VCaP (cell line): ENCODE data around the gene KRT83.

Experiments used
- H3K27ac ChIP-seq: fragments of 450-650 bp; 2 replicates; pipeline ENCODE4 v1.5.1; 2017
- TF ChIP-seq, protein P1 (sequence below): fragments of 450-650 bp; conservative IDR thresholded peaks from 2 replicates; pipeline ENCODE4 v1.5.1; 2017; ENCODE audit warnings: mild to moderate bottlenecking, moderate library complexity

KRT83 gene

DNA sequence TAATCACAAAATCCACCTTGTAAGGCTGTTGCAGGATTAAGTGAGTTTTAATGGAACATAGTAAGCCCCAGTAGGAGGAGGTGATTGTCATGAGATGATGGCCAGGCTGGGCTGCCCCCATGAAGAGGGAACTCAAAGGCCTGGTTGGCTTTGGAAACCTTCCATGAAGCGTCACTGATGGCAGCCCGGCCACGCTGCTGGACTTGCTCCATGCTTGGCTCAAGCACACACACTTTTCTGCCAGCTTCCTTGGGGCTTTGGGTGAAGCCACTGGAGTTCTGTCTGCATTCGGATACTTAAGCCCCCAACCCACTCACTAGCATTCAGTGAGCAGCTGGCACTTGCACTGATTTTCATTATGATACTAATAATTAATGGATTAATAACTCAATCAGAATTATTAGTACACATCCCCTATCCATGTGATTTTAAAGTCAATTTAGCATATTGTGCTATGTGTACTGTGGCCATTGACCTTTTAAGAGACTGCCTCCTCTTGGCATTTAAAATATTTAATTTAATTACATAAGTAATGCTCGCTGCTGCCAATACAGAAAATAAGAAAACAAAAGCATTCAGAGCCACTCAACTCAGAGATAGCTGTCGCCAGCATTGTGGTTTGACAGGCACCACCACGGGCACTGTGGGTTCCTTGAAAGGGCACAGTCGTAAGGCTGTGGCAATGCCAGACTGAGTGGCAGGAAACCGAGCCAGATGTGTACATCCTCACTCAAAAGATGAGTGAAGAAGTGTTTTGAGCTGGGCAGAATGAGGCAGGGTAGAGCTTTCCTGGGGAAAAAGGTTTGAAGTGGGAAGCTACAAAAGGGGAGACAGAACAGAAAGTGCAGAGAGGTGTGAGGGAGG is 30.2 kb upstream of the KRT83 start:
- H3K27ac ChIP-seq, result no peak overlapping the region
- TF ChIP-seq, protein P1, sequence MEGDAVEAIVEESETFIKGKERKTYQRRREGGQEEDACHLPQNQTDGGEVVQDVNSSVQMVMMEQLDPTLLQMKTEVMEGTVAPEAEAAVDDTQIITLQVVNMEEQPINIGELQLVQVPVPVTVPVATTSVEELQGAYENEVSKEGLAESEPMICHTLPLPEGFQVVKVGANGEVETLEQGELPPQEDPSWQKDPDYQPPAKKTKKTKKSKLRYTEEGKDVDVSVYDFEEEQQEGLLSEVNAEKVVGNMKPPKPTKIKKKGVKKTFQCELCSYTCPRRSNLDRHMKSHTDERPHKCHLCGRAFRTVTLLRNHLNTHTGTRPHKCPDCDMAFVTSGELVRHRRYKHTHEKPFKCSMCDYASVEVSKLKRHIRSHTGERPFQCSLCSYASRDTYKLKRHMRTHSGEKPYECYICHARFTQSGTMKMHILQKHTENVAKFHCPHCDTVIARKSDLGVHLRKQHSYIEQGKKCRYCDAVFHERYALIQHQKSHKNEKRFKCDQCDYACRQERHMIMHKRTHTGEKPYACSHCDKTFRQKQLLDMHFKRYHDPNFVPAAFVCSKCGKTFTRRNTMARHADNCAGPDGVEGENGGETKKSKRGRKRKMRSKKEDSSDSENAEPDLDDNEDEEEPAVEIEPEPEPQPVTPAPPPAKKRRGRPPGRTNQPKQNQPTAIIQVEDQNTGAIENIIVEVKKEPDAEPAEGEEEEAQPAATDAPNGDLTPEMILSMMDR, result no peak

DNA sequence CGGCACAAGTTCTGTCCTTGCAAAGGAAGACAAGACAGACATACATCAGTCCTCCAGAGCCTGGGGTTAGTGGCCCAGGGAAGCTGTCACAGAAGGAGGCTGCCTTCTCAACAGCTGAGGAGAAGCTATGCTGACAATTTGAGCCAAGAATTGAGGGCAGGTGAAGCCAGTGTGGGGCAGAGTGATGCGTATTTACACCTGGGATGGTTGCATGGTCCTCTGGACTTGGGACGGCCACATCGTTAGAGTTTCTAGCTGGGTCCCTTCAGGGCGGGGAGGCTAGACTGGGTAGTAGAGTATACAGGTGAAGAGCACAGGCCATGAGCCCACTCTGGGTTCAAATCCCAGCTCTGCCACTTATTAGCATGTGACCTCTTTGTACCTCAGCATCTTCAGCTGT is 29.6 kb upstream of the KRT83 start:
- no peak overlapping the region for H3K27ac ChIP-seq
- TF ChIP-seq, protein P1, result no peak

DNA sequence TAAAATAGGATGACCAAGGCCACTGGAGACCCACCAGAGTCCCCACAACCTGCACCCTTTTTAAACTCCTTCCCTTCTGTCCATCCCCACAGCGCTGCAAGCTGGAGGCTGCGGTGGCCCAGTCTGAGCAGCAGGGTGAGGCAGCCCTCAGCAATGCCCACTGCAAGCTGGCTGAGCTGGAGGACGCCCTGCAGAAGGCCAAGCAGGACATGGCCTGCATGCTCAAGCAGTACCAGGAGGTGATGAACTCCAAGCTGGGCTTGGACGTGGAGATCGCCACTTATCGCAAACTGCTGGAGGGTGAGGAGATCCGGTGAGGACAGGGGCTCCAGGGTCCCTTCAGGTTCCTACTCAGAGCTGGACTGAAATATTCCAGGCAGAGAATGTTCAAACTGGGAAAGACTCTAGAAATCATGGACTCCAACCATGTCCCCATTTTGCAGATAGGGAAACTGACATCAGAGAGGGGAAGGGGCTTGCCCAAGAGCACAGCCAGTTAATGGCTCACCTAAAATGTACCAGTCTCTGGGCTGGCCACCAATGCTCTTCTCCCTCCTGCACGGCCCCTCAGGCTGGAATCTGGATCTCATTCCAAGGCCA is 28.9 kb upstream of the KRT83 start:
- H3K27ac ChIP-seq, result no peak overlapping the region
- TF ChIP-seq, protein P1, result no peak

DNA sequence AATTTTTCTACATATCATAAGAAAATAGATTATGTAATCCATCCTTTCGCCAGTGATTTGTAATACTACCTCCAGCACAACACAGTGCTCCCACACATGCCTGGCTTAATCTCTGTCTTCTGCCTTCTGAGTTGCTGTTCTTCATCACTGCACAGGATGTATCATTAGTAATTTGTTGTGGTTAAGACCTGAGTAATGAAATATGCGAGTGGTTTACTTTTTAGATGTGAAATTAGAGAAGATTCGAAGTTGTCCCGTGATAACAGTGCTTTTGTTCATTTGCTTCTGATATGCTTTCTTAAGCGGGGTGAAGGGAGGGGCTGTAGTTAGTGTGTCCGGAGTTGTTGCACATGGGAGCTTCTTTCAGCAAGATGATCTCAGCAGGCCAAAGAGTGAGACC is 28.0 kb upstream of the KRT83 start:
- TF ChIP-seq, protein P1, result no peak
- no peak overlapping the region for H3K27ac ChIP-seq

DNA sequence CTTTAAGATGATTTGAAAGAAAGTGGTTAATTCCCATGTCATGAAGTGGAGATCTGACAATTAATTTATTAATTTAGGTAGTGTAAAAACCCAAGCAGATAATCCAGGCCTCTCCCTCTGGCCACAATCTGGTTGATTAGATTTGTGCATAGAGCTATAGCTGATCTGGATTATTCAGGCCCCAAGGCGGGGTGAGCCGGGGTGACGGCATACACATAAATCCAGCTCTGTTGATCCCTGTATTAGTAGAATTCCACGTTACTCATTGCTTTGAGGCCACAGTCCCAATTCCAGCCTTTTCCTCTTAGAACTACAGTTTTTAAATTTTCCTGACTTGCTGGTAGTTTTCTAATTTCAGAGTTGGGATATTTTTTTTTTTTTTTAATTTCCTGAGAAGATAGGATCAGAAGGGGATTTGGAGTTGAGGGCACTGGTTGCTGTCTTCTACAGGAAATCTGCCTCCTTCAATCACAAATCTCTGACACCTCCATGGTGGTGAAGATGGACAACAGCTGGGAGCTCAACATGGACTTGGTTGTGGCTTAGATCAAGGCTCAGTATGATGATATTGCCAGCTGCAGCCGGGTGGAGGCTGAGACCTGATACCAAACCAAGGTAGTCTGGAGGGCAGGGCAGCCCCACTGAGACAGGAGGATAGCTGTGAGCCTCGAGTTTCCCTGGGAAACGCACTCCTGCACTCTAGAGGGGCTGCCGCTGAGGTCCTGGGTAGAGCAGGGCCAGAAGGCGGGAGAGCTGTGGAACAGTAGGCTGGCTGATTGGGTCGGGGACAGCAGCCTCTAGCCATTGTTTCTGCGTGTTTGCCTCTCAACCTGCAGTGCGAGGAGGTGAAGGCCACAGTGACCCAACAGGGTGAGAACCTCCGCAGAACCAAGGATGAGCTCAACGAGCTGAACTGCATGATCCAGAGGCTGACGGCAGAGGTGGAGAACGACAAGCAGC is 26.6 kb upstream of the KRT83 start:
- TF ChIP-seq, protein P1, result no peak
- no peak overlapping the region for H3K27ac ChIP-seq

DNA sequence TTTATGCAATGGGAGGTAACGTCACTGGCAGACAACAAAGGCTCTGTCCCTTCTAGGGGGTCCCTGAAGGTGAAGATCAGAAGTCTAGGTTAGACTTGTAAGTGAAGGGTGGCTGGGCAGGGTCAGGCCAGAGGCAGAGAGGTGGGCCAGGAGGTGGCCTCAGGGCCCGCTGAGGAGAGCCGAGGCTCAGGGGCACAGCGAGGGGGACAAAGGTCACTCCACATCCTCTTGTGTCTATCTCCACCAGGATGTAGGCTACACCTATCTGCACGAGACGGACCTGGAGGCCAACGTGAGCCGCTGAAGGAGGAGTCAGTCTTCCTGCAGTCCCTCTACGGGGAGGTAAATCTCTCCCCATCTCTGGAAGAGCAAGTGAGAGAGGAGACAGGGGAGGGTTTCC is 25.8 kb upstream of the KRT83 start:
- no peak overlapping the region for H3K27ac ChIP-seq
- TF ChIP-seq, protein P1, result no peak

DNA sequence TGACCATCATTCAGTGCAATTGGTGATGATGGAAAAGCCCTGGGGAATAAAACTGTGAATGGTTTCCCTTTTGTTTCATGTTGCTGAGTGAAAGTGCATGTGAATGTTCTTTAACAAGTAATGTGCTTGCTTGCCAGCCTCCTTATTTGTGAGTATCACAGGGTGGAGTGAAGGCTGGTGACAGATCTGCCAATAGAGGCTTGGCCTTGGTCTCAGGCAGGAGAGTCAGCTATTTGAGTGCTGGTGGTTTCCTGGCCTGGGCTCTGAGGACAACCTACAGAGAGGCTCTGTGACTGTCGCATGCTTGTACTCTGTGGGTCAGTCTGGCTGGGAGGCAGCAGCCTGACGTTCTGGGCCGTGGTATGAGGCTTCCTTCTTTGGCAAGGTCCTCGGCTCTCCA is 25.4 kb upstream of the KRT83 start:
- TF ChIP-seq, protein P1, result no peak
- no peak overlapping the region for H3K27ac ChIP-seq

DNA sequence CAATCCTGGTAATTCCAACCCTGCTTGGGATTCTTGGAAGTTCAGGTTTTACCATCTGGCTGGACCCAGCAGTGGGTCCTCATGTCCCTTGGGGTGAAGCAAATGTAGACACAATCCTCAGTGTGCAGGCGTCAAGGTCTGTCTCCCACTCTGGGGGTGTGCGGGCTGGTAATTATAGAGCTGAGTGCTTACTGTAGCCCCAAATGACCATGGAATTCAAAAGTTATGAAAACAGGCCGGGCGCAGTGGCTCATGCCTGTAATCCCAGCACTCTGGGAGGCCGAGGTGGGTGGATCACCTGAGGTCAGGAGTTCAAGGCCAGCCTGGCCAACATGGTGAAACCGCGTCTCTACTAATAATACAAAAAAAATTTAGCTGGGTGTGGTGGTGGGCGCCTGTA is 23.8 kb upstream of the KRT83 start:
- peak overlapping the region; percentile 46 for H3K27ac ChIP-seq
